Muscle layer of duodenum (tissue), 2 donors: ENCODE data around the gene KCNIP4.

ENCODE experiments used
- H3K27ac ChIP-seq: one replicate; pipeline ENCODE4 v1.7.0; 2013; ENCODE audit warnings: mild to moderate bottlenecking, low read length
- H3K27me3 ChIP-seq: one replicate; pipeline ENCODE4 v1.7.0; 2013; ENCODE audit warnings: low read depth, mild to moderate bottlenecking, control low read depth, low read length
- H3K36me3 ChIP-seq, 2 donors: one replicate each; pipeline ENCODE4 v1.7.0; 2013; ENCODE audit warnings: low read length in 2 of 2, control low read depth in 1 of 2, mild to moderate bottlenecking in 1 of 2; ENCODE audit not compliant: insufficient read depth in 2 of 2, control insufficient read depth in 1 of 2
- H3K4me1 ChIP-seq, 2 donors: one replicate each; pipeline ENCODE4 v1.7.0; 2013; ENCODE audit warnings: low read length in 2 of 2, mild to moderate bottlenecking in 2 of 2, control low read depth in 1 of 2, moderate library complexity in 1 of 2; ENCODE audit not compliant: insufficient read depth in 2 of 2, control insufficient read depth in 1 of 2
- H3K4me3 ChIP-seq, 2 donors: one replicate each; pipeline ENCODE4 v1.7.0; 2013; ENCODE audit warnings: low read length in 2 of 2, low read depth in 1 of 2, mild to moderate bottlenecking in 1 of 2
- H3K9me3 ChIP-seq, 2 donors: one replicate each; pipeline ENCODE4 v1.7.0; 2013; ENCODE audit warnings: low read length in 2 of 2, control low read depth in 1 of 2, mild to moderate bottlenecking in 1 of 2; ENCODE audit not compliant: control insufficient read depth in 1 of 2
- donor health status: healthy.

Gene KCNIP4

GRCh38 chr4:21554500-21554899 lies 394.1 kb downstream of the KCNIP4 start:
- H3K4me1 ChIP-seq: no peaks in the 10 kb centered on the region
- H3K4me3 ChIP-seq: no peak overlapping the region
- H3K27ac ChIP-seq: no peak overlapping the region
- H3K27me3 ChIP-seq: no peaks in the 10 kb centered on the region
- H3K9me3 ChIP-seq: no peaks in the 10 kb centered on the region
- H3K36me3 ChIP-seq: no peaks in the 10 kb centered on the region

GRCh38 chr4:21554066-21554465 lies 394.5 kb downstream of the KCNIP4 start:
- no peak overlapping the region for H3K27ac ChIP-seq
- H3K4me1 ChIP-seq: no peaks in the 10 kb centered on the region
- no peaks in the 10 kb centered on the region for H3K9me3 ChIP-seq
- H3K27me3 ChIP-seq: no peaks in the 10 kb centered on the region
- H3K4me3 ChIP-seq: no peak overlapping the region
- no peaks in the 10 kb centered on the region for H3K36me3 ChIP-seq

- H3K27me3 ChIP-seq: no peaks in the 10 kb centered on the region
- H3K36me3 ChIP-seq: no peaks in the 10 kb centered on the region
Observed at GRCh38 chr4:21552455-21552854, 396.1 kb downstream of the KCNIP4 start.

GRCh38 chr4:21544955-21545354 lies 403.6 kb downstream of the KCNIP4 start:
- H3K4me3 ChIP-seq: no peak overlapping the region
- no peak overlapping the region for H3K27ac ChIP-seq
- H3K9me3 ChIP-seq: no peaks in the 10 kb centered on the region
- no peaks in the 10 kb centered on the region for H3K4me1 ChIP-seq
- no peaks in the 10 kb centered on the region for H3K27me3 ChIP-seq
- H3K36me3 ChIP-seq: no peaks in the 10 kb centered on the region

More at GRCh38 chr4:21552455-21552854, 396.1 kb downstream of the KCNIP4 start:
- H3K4me3 ChIP-seq: no peak overlapping the region
- no peak overlapping the region for H3K27ac ChIP-seq
- no peaks in the 10 kb centered on the region for H3K4me1 ChIP-seq
- no peaks in the 10 kb centered on the region for H3K9me3 ChIP-seq

- H3K36me3 ChIP-seq: no peaks in the 10 kb centered on the region
- H3K27me3 ChIP-seq: no peaks in the 10 kb centered on the region
- H3K27ac ChIP-seq: no peak overlapping the region
- no peaks in the 10 kb centered on the region for H3K9me3 ChIP-seq
- H3K4me1 ChIP-seq: no peaks in the 10 kb centered on the region
- H3K4me3 ChIP-seq: no peak overlapping the region
Observed at GRCh38 chr4:21544415-21544814, 404.2 kb downstream of the KCNIP4 start.

GRCh38 chr4:21543514-21543913 lies 405.1 kb downstream of the KCNIP4 start:
- Histone ChIP-seq H3K36me3 (no peaks in the 10 kb centered on the region), H3K4me3 (no peak overlapping the region), H3K27ac (no peak overlapping the region), H3K4me1 (no peaks in the 10 kb centered on the region), H3K27me3 (no peaks in the 10 kb centered on the region), H3K9me3 (no peaks in the 10 kb centered on the region)

GRCh38 chr4:21535898-21536297 lies 412.7 kb downstream of the KCNIP4 start:
- H3K36me3 ChIP-seq: no peaks in the 10 kb centered on the region
- no peak overlapping the region for H3K27ac ChIP-seq
- no peaks in the 10 kb centered on the region for H3K9me3 ChIP-seq
- no peaks in the 10 kb centered on the region for H3K4me1 ChIP-seq
- H3K27me3 ChIP-seq: no peaks in the 10 kb centered on the region
- H3K4me3 ChIP-seq: no peak overlapping the region

- Histone ChIP-seq H3K9me3 (no peaks in the 10 kb centered on the region), H3K27ac (no peak overlapping the region), H3K4me1 (no peaks in the 10 kb centered on the region), H3K36me3 (no peaks in the 10 kb centered on the region), H3K27me3 (no peaks in the 10 kb centered on the region), H3K4me3 (no peak overlapping the region)
Observed at GRCh38 chr4:21531048-21531447, 417.5 kb downstream of the KCNIP4 start.

- Histone ChIP-seq H3K27ac (no peak overlapping the region), H3K36me3 (no peaks in the 10 kb centered on the region), H3K9me3 (no peaks in the 10 kb centered on the region), H3K27me3 (no peaks in the 10 kb centered on the region), H3K4me3 (no peak overlapping the region), H3K4me1 (no peaks in the 10 kb centered on the region)
Observed at GRCh38 chr4:21529214-21529613, 419.4 kb downstream of the KCNIP4 start.

GRCh38 chr4:21522296-21522695 lies 426.3 kb downstream of the KCNIP4 start:
- no peaks in the 10 kb centered on the region for H3K36me3 ChIP-seq
- H3K27ac ChIP-seq: no peak overlapping the region
- H3K4me1 ChIP-seq: no peaks in the 10 kb centered on the region
- no peaks in the 10 kb centered on the region for H3K27me3 ChIP-seq
- H3K4me3 ChIP-seq: no peak overlapping the region
- H3K9me3 ChIP-seq: no peaks in the 10 kb centered on the region

- Histone ChIP-seq H3K27me3 (no peaks in the 10 kb centered on the region), H3K4me1 (no peaks in the 10 kb centered on the region), H3K36me3 (no peaks in the 10 kb centered on the region), H3K9me3 (no peaks in the 10 kb centered on the region), H3K27ac (no peak overlapping the region), H3K4me3 (no peak overlapping the region)
Observed at GRCh38 chr4:21517126-21517859, 431.3 kb downstream of the KCNIP4 start.
